Common myeloid progenitor, CD34-positive (primary cell): Measurements from ENCODE around the gene GSTA5.
A peak's percentile ranks its signal among the peaks of the same experiment; 100 is the strongest.
"Not testable (repeated sequence)": the region's sequence is repeated elsewhere in the genome, so short reads cannot be mapped to it uniquely, and the experiment has no call there.

Experiments used
- CTCF ChIA-PET: fragments of 350-600 bp; sonication (Branson Sonifier 250); formaldehyde crosslinking; loops from one replicate; lab custom pipeline; 2021; ENCODE audit warnings: antibody characterized with exemption; lab: Charles Lee
- POLR2A ChIA-PET: fragments of 350-600 bp; sonication (Branson Sonifier 250); formaldehyde crosslinking; loops from one replicate; lab custom pipeline; 2021; ENCODE audit warnings: antibody characterized with exemption; lab: Charles Lee
- DNase-seq, 3 donors: peaks; one replicate each; pipeline versions ENCODE4 v3.0.0 to v3.0.0-alpha.2; 2013
- H3K27ac ChIP-seq, 2 experiments: 1 replicate in 1 of 2; 2 replicates in 1 of 2; pipeline ENCODE4 v1.7.0; 2013; ENCODE audit warnings: inconsistent platforms in 2 of 2, low read length in 2 of 2, mild to moderate bottlenecking in 2 of 2, low read depth in 1 of 2, moderate library complexity in 1 of 2; ENCODE audit not compliant: severe bottlenecking in 2 of 2, insufficient read depth in 1 of 2, poor library complexity in 1 of 2
- H3K27me3 ChIP-seq, 5 experiments: replicated peaks in 2 of 5; 1 replicate in 3 of 5; 2 replicates in 2 of 5; pipeline versions ENCODE4 v1.6.1 to v1.7.0; 2013; ENCODE audit warnings: low read length in 4 of 5, mild to moderate bottlenecking in 2 of 5, moderate library complexity in 2 of 5, inconsistent platforms in 1 of 5; ENCODE audit not compliant: insufficient read depth in 5 of 5, control insufficient read depth in 4 of 5
- H3K36me3 ChIP-seq, 4 experiments: 1 replicate in 2 of 4; 2 replicates in 2 of 4; pipeline versions ENCODE4 v1.6.1 to v1.7.0; 2013; ENCODE audit warnings: low read length in 3 of 4, control low read depth in 1 of 4, mild to moderate bottlenecking in 1 of 4; ENCODE audit not compliant: control insufficient read depth in 4 of 4, insufficient read depth in 4 of 4
- H3K4me1 ChIP-seq, 4 experiments: 1 replicate in 3 of 4; 2 replicates in 1 of 4; pipeline versions ENCODE4 v1.6.1 to v1.7.1; 2013; ENCODE audit warnings: low read length in 3 of 4, mild to moderate bottlenecking in 3 of 4, control low read depth in 1 of 4, inconsistent platforms in 1 of 4, moderate library complexity in 1 of 4; ENCODE audit not compliant: control insufficient read depth in 4 of 4, insufficient read depth in 4 of 4; ENCODE audit errors: control extremely low read depth in 1 of 4
- H3K4me3 ChIP-seq, 7 experiments: 1 replicate in 4 of 7; 2 replicates in 3 of 7; pipeline versions ENCODE4 v1.5.1 to v1.7.0; 2013; ENCODE audit warnings: mild to moderate bottlenecking in 7 of 7, low read length in 6 of 7, moderate library complexity in 6 of 7, inconsistent platforms in 2 of 7, low read depth in 2 of 7, control low read depth in 1 of 7; ENCODE audit not compliant: insufficient read depth in 4 of 7, control insufficient read depth in 1 of 7; ENCODE audit errors: extremely low read depth in 1 of 7
- H3K9me3 ChIP-seq, 5 experiments: 1 replicate in 4 of 5; 2 replicates in 1 of 5; pipeline versions ENCODE4 v1.6.1 to v1.7.1; 2013; ENCODE audit warnings: low read length in 4 of 5, mild to moderate bottlenecking in 2 of 5, inconsistent platforms in 1 of 5, low read depth in 1 of 5, moderate library complexity in 1 of 5; ENCODE audit not compliant: control insufficient read depth in 4 of 5, insufficient read depth in 2 of 5; ENCODE audit errors: control extremely low read depth in 1 of 5
- WGBS: methylation state at CpG from one replicate; pipeline ENCODE4 v1.1.5; 2013; ENCODE audit not compliant: insufficient coverage; 5-methylcytosine and 5-hydroxymethylcytosine counted together

GSTA5 gene

DNA sequence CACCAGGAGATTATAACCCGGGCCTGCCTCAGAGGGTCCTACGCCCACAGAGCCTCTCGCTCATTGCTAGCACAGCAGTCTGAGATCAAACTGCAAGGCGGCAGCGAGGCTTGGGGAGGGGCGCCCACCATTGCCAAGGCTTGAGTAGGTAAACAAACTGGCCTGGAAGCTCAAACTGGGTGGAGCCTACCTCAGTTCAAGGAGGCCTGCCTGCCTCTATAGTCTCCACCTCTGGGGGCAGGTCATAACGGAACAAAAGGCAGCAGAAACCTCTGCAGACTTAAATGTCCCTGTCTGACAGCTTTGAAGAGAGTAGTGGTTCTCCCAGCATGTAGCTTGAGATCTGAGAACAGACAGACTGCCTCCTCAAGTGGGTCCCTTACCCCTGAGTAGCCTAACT, 20.5 kb upstream of the GSTA5 start:
- H3K36me3 ChIP-seq, H3K4me1 ChIP-seq, H3K27ac ChIP-seq, H3K4me3 ChIP-seq, CTCF ChIA-PET, DNase-seq, POLR2A ChIA-PET, H3K9me3 ChIP-seq, H3K27me3 ChIP-seq: not testable (repeated sequence)
- WGBS: 96% methylated on average over 7 of the region's 7 CpGs

DNA sequence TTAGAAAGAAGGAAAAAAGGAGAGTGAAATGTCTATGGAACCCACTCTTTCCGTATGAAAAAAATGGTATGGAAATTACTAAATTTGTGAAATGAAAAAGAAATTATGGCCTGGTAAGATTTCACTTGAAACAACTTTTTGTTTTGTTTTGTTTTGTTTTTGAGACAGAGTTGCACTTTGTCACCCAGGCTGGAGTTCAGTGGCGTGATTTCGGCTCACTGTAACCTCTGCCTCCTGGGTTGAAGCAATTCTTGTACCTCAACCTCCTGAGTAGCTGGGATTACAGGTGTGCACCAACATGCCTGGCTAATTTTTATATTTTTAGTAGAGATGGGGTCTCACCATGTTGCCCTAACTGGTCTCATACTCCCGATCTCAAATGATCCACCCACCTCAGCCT, 17.8 kb upstream of the GSTA5 start:
- CTCF ChIA-PET: no interaction called here
- no peaks in the 10 kb centered on the region for H3K4me1 ChIP-seq
- H3K9me3 ChIP-seq: no peaks in the 10 kb centered on the region
- no peak overlapping the region for H3K4me3 ChIP-seq
- 98% methylated on average over 4 of the region's 4 CpGs for WGBS
- DNase-seq: no peak
- POLR2A ChIA-PET: no interaction called here
- no peak overlapping the region for H3K27ac ChIP-seq
- H3K36me3 ChIP-seq: no peaks in the 10 kb centered on the region
- peaks cover 0 to 2% (median 0%) of the 10 kb centered on the region in 5 experiments for H3K27me3 ChIP-seq

DNA sequence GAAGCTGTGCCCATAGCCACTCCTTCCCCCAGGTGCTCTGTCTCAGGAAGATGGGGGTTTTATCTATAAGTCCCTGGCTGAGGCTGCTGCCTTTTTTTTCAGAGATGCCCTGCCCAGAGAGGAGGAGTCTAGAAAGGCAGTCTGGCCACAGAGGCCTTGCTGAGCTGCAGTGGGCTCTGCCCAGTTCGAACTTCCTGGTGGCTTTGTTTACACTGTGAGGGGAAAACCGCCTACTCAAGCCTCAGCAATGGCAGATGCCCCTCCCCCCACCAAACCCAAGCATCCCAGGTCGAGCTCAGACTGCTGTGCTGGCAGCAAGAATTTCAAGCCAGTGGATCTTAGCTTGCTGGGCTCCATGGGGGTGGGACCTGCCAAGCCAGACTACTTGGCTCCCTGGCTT, 15.5 kb upstream of the GSTA5 start:
- H3K4me1 ChIP-seq, H3K27ac ChIP-seq, H3K9me3 ChIP-seq, DNase-seq, CTCF ChIA-PET, H3K27me3 ChIP-seq, H3K4me3 ChIP-seq, H3K36me3 ChIP-seq: not testable (repeated sequence)
- 14% methylated on average over 3 of the region's 3 CpGs for WGBS
- POLR2A ChIA-PET: interaction anchor here (0.6 kb wide), 1 partner anchor 166 kb away, joined by 3 read pairs; no protein-coding TSS in a partner anchor

DNA sequence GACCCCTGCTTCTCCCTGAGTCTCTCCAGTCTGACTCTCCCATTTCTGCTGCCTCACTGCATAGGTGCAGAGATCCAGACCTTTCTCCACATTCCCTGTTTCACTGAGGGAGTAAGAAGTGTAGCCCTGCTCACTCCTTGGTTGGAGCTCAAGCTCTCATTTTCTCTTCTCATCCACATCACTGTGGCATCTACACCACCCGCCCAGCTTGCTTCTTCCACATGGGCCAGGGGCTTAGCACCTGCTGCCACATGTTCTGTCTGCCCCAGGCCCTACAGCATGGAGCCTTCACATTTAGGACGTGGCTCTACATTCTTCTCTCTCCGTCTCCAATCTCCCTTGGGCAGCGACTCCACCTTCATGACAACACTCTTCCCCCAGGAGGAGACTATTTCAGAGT, 8.5 kb upstream of the GSTA5 start:
- no peak for DNase-seq
- CTCF ChIA-PET: no interaction called here
- Histone ChIP-seq H3K36me3 (no peaks in the 10 kb centered on the region), H3K27ac (no peak overlapping the region), H3K4me1 (no peaks in the 10 kb centered on the region), H3K4me3 (no peak overlapping the region), H3K9me3 (peaks cover 1 to 8% (median 4%) of the 10 kb centered on the region in 5 experiments), H3K27me3 (no peaks in the 10 kb centered on the region)
- 97% methylated on average over 4 of the region's 4 CpGs for WGBS
- POLR2A ChIA-PET: no interaction called here

DNA sequence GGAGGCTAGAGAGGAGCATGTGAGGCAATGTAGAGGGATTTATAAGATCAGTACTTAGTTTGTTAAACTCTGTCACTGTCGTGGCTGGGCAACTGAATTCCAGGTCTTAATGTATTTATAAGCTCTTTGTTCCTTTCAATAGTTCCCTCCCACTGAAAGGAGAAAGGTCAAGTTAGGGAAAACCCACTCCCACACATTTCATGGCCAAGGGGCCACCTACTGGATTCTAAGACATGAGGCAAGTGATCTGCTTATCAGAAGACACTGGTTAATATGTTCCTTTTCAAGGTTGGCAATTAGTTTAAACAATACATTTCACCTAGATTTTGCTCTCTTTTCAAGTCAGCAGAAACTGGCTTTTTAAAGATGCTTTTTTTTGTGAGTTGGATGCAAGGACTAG, 5.4 kb upstream of the GSTA5 start:
- WGBS: no CpG with 5 or more reads among the region's 1 CpG
- no peak overlapping the region for H3K4me3 ChIP-seq
- DNase-seq: no peak
- peaks cover 0 to 8% (median 4%) of the 10 kb centered on the region in 5 experiments for H3K9me3 ChIP-seq
- ChIA-PET POLR2A (no interaction called here), CTCF (no interaction called here)
- no peaks in the 10 kb centered on the region for H3K27me3 ChIP-seq
- no peak overlapping the region for H3K27ac ChIP-seq
- H3K4me1 ChIP-seq: no peaks in the 10 kb centered on the region
- no peaks in the 10 kb centered on the region for H3K36me3 ChIP-seq

DNA sequence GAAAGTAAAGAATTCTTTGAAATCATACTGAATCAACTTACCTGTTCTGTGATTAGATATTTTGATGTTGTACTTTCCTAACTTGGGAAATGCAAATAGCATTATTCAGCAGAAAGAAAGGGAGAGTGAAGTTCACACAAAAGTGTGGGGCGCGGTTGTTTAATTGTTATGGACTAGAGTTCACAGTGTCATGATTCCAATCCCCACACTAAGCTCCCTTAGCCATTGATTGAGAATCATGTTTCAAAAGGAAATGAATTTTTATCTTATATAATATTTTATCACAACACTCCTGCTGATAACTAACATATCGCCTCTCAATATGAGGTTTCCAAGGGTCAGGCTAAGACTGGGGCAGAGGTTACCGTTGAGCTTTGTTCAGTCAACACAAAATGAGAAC, 3.0 kb upstream of the GSTA5 start:
- no CpG with 5 or more reads among the region's 4 CpGs for WGBS
- CTCF ChIA-PET: no interaction called here

DNA sequence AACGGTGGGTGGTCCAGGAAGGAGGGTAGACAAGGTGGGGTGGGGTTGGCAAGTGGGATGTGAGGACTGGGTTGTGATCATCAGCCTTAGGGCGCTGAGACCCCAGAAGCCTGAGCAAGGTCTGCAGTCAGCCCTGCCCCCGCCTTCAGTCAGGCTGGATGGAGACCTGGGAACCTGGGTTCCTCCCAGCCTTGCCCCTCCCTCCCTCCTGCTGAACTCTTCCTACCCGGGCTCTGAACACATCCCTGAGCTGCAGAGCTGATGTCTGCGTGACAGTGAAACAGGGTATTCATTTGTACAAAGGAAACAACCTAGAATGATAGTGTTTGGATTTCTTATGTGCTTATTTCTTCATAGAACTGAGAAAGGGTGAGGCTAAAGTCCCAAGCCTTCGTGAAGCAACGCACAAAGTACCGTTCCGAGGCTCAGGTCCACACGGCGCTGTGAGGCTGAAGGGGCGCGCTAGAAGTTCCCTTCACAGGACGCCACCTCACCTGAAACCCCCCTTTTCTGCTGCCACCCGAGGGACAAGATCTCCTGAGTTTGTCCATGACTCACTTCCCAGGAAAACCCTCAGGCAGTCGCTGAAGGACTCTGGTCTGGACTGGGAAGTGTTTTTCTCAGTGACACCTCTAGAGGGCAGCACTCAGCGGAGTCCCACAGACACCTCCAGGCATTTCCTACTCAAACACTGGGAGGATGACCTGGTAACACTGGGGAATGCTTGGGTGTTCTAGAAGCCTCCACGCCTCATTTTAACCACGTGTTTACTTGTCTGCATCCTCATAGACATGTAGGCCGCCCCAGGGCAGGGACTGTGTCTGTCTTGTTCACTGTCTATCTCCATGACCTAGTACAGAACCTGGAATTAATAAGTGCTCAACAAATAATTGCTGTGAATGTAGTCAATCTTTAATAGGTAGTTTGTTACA, 1.2 kb downstream of the GSTA5 start:
- H3K27ac ChIP-seq: no peak overlapping the region
- H3K4me3 ChIP-seq: no peak overlapping the region
- H3K27me3 ChIP-seq: peaks cover 0 to 4% (median 0%) of the 10 kb centered on the region in 5 experiments
- no peaks in the 10 kb centered on the region for H3K9me3 ChIP-seq
- DNase-seq: peak; percentile 44 to 50 (median 45)
- H3K36me3 ChIP-seq: no peaks in the 10 kb centered on the region
- H3K4me1 ChIP-seq: no peaks in the 10 kb centered on the region
- CTCF ChIA-PET: interaction anchor here (1.2 kb wide), 1 partner anchor 146 kb away, joined by 3 read pairs; no protein-coding TSS in a partner anchor
- POLR2A ChIA-PET: no interaction called here
- 60% methylated on average over 16 of the region's 20 CpGs for WGBS

More for the DNA sequence above, 3.0 kb upstream of the GSTA5 start:
- DNase-seq: no peak
- Histone ChIP-seq H3K27ac (no peak overlapping the region), H3K4me3 (no peak overlapping the region), H3K36me3 (no peaks in the 10 kb centered on the region), H3K27me3 (no peaks in the 10 kb centered on the region), H3K9me3 (peaks cover 0 to 6% (median 2%) of the 10 kb centered on the region in 5 experiments), H3K4me1 (no peaks in the 10 kb centered on the region)
- POLR2A ChIA-PET: no interaction called here
